Left colon (tissue), 2 donors: ENCODE measurements around the gene LHX3. TPM values are rescaled to one million over a fixed set of nuclear protein-coding genes. Genes with fewer than 3 reads are reported as not detected.
"Not testable (repeated sequence)": the region's sequence is repeated elsewhere in the genome, so short reads cannot be mapped to it uniquely, and the experiment has no call there.

Experiments
- ATAC-seq: fragments of 200-7000 bp; cut with Tn5 transposase; one replicate; pipeline ENCODE4 v1.9.1; 2020; ENCODE audit warnings: mild to moderate bottlenecking, moderate library complexity
- DNase-seq, 2 donors: peaks; one replicate each; pipeline ENCODE4 v3.0.0-alpha.2; 2020
- intact Hi-C, 2 donors: fragments of 100-400 bp; cut with DNase I in 1 of 2; cut with micrococcal nuclease in 1 of 2; formaldehyde crosslinking; loops; one replicate each; pipeline versions ENCODE4 v1.11.2 to v1.14.0; 2022; cut with DNase I, micrococcal nuclease
- total RNA-seq, 2 donors: library from RNA; stranded (reverse); fragmentation: NEBNext Ultra II Directional; extraction: Animal tissue kit (Norgen Biotek cat#: 25700); gene quantifications; one replicate each; pipeline ENCODE4 v1.2.1, GENCODE V29; 2021
- donor health status: DM: no; HTN: no; CAD: no.
- donor health status: DM: yes; HTN: yes; CAD: no.

LHX3 gene
- total RNA-seq, 2 donors from 2014 or later, result not detected

- no peak for DNase-seq
- no peak for ATAC-seq
- intact Hi-C loops, result no loop called here
These were observed 53.6 kb downstream of the LHX3 start for GRCh38 chr9:136151214-136151804.

DNA sequence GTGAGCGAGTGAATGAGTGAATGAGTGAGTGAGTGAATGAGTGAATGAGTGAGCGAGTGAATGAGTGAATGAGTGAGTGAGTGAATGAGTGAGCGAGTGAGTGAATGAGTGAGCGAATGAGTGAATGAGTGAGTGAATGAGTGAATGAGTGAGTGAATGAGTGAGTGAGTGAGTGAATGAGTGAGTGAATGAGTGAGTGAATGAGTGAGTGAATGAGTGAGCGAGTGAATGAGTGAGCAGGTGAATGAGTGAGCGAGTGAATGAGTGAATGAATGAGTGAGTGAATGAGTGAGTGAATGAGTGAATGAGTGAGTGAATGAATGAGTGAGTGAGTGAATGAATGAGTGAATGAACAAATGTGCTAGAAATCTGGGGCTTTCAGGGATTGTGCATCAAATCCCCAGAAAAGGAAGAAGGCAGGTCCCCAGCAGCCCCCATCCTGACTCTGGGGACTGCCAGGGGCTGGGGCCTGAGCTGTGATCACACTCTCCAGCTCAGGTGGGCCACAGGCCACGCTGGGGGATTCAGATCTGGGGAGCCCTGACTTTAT is 54.2 kb downstream of the LHX3 start:
- ATAC-seq, intact Hi-C loops: not testable (repeated sequence)

GRCh38 chr9:136149853-136150252 is 55.1 kb downstream of the LHX3 start:
- ATAC-seq (no peak), DNase-seq (no peak)
- intact Hi-C loops, result no loop called here

More for the DNA sequence above, 54.2 kb downstream of the LHX3 start:
- not testable (repeated sequence) for DNase-seq

GRCh38 chr9:136149337-136149736 is 55.6 kb downstream of the LHX3 start:
- intact Hi-C loops, result no loop called here
- DNase-seq (no peak), ATAC-seq (no peak)

DNA sequence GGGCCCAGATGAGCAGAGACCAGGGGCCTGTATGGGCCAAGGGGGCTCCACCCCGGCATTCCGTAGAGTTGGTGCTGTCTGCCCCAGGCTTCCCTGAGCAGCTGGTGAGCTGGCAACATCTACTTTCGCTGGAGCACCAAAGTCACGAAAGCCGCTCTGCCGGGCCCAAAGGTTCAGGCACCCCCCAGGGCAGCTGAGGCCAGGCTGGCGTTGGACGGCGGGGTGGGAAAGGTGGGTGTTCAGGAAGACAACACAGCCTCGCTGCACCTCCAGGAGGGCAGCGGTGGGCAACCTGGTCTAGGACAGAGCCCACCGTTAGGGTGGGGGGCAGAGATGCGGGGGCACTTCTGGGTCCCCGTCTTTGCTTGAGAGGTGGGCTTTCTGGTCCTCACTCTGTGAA is 56.2 kb downstream of the LHX3 start:
- DNase-seq (no peak), ATAC-seq (no peak)
- intact Hi-C loops, result no loop called here

- DNase-seq, result no peak
- intact Hi-C loops, result no loop called here
- no peak for ATAC-seq
These were observed 56.8 kb downstream of the LHX3 start for GRCh38 chr9:136147890-136148714.

GRCh38 chr9:136147038-136147889 is 57.7 kb downstream of the LHX3 start:
- no peak for ATAC-seq
- no peak for DNase-seq
- intact Hi-C loops, result no loop called here

Other genes starting within 250 kb of the LHX3 start
- gene UBAC1, start 243.8 kb downstream of the LHX3 start, total RNA-seq, result 10 to 100 TPM; 63.0 to 64.8 TPM
- 10 to 100 TPM; 16.0 to 25.2 TPM for gene NACC2, start 109.8 kb downstream of the LHX3 start, total RNA-seq
- 10 to 100 TPM; 51.0 to 59.3 TPM for gene TMEM250, start 86.3 kb downstream of the LHX3 start, total RNA-seq
- gene QSOX2, start 40.7 kb upstream of the LHX3 start, total RNA-seq, result 1 to 10 TPM; 6.1 to 7.4 TPM
- under 1 TPM; 0.52 to 0.67 TPM for gene CCDC187, start 99.0 kb upstream of the LHX3 start, total RNA-seq
- gene GPSM1, start 122.4 kb upstream of the LHX3 start, total RNA-seq, result 1 to 10 TPM; 2.0 to 3.1 TPM
- 10 to 100 TPM in 1 of 2 donors, 1 to 10 TPM in 1; 10.0 to 10.6 TPM for gene DNLZ, start 158.6 kb upstream of the LHX3 start, total RNA-seq
- 1 to 10 TPM in 1 of 2 donors, under 1 TPM in 1; 0.52 to 1.9 TPM for gene CARD9, start 168.5 kb upstream of the LHX3 start, total RNA-seq
- gene SNAPC4, start 195.0 kb upstream of the LHX3 start, total RNA-seq, result 1 to 10 TPM; 6.7 to 8.1 TPM
- 10 to 100 TPM; 29.8 to 33.2 TPM for gene ENTR1, start 205.5 kb upstream of the LHX3 start, total RNA-seq
- 10 to 100 TPM; 43.4 to 52.5 TPM for gene PMPCA, start 205.5 kb upstream of the LHX3 start, total RNA-seq
- gene INPP5E, start 234.7 kb upstream of the LHX3 start, total RNA-seq, result 10 to 100 TPM; 10.5 to 11.0 TPM